HCT116 (cell line): ENCODE measurements around the gene TRIM14. TPM values are rescaled to one million over a fixed set of nuclear protein-coding genes. Genes with fewer than 3 reads are reported as not detected.
"Not testable (repeated sequence)": the region's sequence is repeated elsewhere in the genome, so short reads cannot be mapped to it uniquely, and the experiment has no call there.

Experiments used
- ATAC-seq: fragments of 200-7000 bp; cut with Tn5 transposase; 2 replicates; pipeline ENCODE4 v1.9.1; 2020; ENCODE audit warnings: mild to moderate bottlenecking, moderate library complexity
- BruUV-seq: library from RNA; stranded (reverse); fragments of 400-500 nt; replicated peaks from 2 replicates; lab custom pipeline; 2021; lab: Mats Ljungman, UMichigan
- CTCF ChIA-PET: fragments of 300-600 bp; sonication (Branson Sonifier 250); formaldehyde crosslinking; loops from one replicate; lab custom pipeline; 2021; ENCODE audit warnings: antibody characterized with exemption; lab: Charles Lee
- POLR2A ChIA-PET: fragments of 300-600, 350-600 bp; sonication (Branson Sonifier 250); formaldehyde crosslinking; loops from one replicate; lab custom pipeline; 2021; ENCODE audit warnings: antibody characterized with exemption; lab: Charles Lee
- RAD21 ChIA-PET, 2 experiments: fragments of 300-600 bp; sonication (Branson Sonifier 250); formaldehyde crosslinking; loops; one replicate each; lab custom pipeline; 2023; ENCODE audit warnings: low total read pairs in 2 of 2; ENCODE audit not compliant: uncharacterized antibody in 2 of 2, unreplicated experiment in 2 of 2, low non-redundant PET in 1 of 2; lab: Charles Lee
- DNase-seq: peaks from one replicate; pipeline ENCODE4 v3.0.0-alpha.2; 2010; ENCODE audit warnings: low read depth, low spot score
- H2AFZ ChIP-seq: fragments of 200-600 bp; shearing (Covaris generic), sonication (generic); 2 replicates; pipeline ENCODE4 v1.6.1; 2017; ENCODE audit warnings: low read depth, mixed run types, mixed read lengths, antibody characterized with exemption, low read length; ENCODE audit not compliant: poor library complexity, severe bottlenecking
- H3K27ac ChIP-seq: 2 replicates; pipeline ENCODE4 v1.5.1; 2012; ENCODE audit warnings: low read depth, low read length
- H3K27me3 ChIP-seq: fragments of 200-600 bp; sonication (generic); 2 replicates; pipeline ENCODE4 v1.6.1; 2016; ENCODE audit warnings: mixed run types, low read length, mixed read lengths; ENCODE audit not compliant: insufficient read depth
- H3K36me3 ChIP-seq, 2 experiments: fragments of 200-500 bp in 1 of 2; fragments of 200-600 bp in 1 of 2; sonication (Bioruptor generic) in 1 of 2; sonication (generic) in 1 of 2; 2 replicates each; pipeline versions ENCODE4 v1.5.1 to v1.6.1; 2014 to 2016; ENCODE audit warnings: low read length in 2 of 2, inconsistent platforms in 1 of 2, mixed read lengths in 1 of 2, mixed run types in 1 of 2; ENCODE audit not compliant: insufficient read depth in 2 of 2, control insufficient read depth in 1 of 2
- H3K4me1 ChIP-seq, 2 experiments: fragments of 200-600 bp in 1 of 2; sonication (generic) in 1 of 2; 2 replicates each; pipeline versions ENCODE4 v1.5.1 to v1.6.1; 2012 to 2017; ENCODE audit warnings: low read length in 2 of 2, inconsistent platforms in 1 of 2, mild to moderate bottlenecking in 1 of 2, mixed read lengths in 1 of 2, mixed run types in 1 of 2, moderate library complexity in 1 of 2; ENCODE audit not compliant: insufficient read depth in 2 of 2, control insufficient read depth in 1 of 2
- H3K4me2 ChIP-seq: fragments of 200-600 bp; sonication (generic); 2 replicates; pipeline ENCODE4 v1.6.1; 2017; ENCODE audit warnings: mixed run types, low read length, mixed read lengths
- H3K4me3 ChIP-seq, 2 experiments: fragments of 200-600 bp in 1 of 2; sonication (generic) in 1 of 2; replicated peaks in 1 of 2; 2 replicates each; pipeline ENCODE4 v1.5.1; 2011 to 2016; ENCODE audit warnings: low read length in 2 of 2, control low read depth in 1 of 2, low read depth in 1 of 2, mild to moderate bottlenecking in 1 of 2, mixed read lengths in 1 of 2, mixed run types in 1 of 2
- H3K79me2 ChIP-seq: fragments of 200-600 bp; sonication (generic); 2 replicates; pipeline ENCODE4 v1.6.1; 2017; ENCODE audit warnings: mild to moderate bottlenecking, mixed run types, low read length, moderate library complexity, mixed read lengths; ENCODE audit not compliant: insufficient read depth
- H3K9ac ChIP-seq: fragments of 200-600 bp; sonication (generic); 2 replicates; pipeline ENCODE4 v1.6.1; 2016; ENCODE audit warnings: low read length, mixed read lengths
- H3K9me2 ChIP-seq: fragments of 200-600 bp; sonication (generic), shearing (Covaris generic); 2 replicates; pipeline ENCODE4 v1.6.1; 2017; ENCODE audit warnings: mixed run types, mild to moderate bottlenecking, moderate library complexity; ENCODE audit not compliant: insufficient read depth
- H3K9me3 ChIP-seq, 2 experiments: fragments of 200-500 bp in 1 of 2; fragments of 200-600 bp in 1 of 2; sonication (Bioruptor generic) in 1 of 2; sonication (generic) in 1 of 2; 2 replicates each; pipeline ENCODE4 v1.6.1; 2014 to 2017; ENCODE audit warnings: low read length in 2 of 2, mixed read lengths in 2 of 2, inconsistent platforms in 1 of 2, low read depth in 1 of 2, mild to moderate bottlenecking in 1 of 2, mixed run types in 1 of 2, moderate library complexity in 1 of 2; ENCODE audit not compliant: control insufficient read depth in 1 of 2, insufficient read depth in 1 of 2
- H4K20me1 ChIP-seq: fragments of 200-600 bp; sonication (generic), shearing (Covaris generic); 2 replicates; pipeline ENCODE4 v1.6.1; 2017; ENCODE audit warnings: mixed run types, mild to moderate bottlenecking, moderate library complexity; ENCODE audit not compliant: insufficient read depth
- CBX3 ChIP-seq: IDR thresholded peaks from 2 replicates; pipeline ENCODE4 v1.6.1; 2012; ENCODE audit warnings: low read depth
- CEBPB ChIP-seq: IDR thresholded peaks from 2 replicates; pipeline ENCODE4 v1.6.1; 2012; ENCODE audit warnings: low read depth
- EGR1 ChIP-seq: IDR thresholded peaks from 2 replicates; pipeline ENCODE4 v1.6.1; 2012; ENCODE audit warnings: low read depth
- ELF1 ChIP-seq: IDR thresholded peaks from 2 replicates; pipeline ENCODE4 v1.6.1; 2012; ENCODE audit warnings: low read depth, borderline replicate concordance
- EZH2phosphoT487 ChIP-seq: fragments of 200-600 bp; IDR thresholded peaks from 2 replicates; pipeline ENCODE4 v1.6.1; 2018; ENCODE audit warnings: antibody characterized with exemption, borderline replicate concordance
- FOSL1 ChIP-seq: IDR thresholded peaks from 2 replicates; pipeline ENCODE4 v1.6.1; 2012; ENCODE audit warnings: low read depth
- JUND ChIP-seq: IDR thresholded peaks from 2 replicates; pipeline ENCODE4 v1.6.1; 2012
- POLR2A ChIP-seq: IDR thresholded peaks from 2 replicates; pipeline ENCODE4 v1.7.0; 2011; ENCODE audit warnings: borderline replicate concordance; ENCODE audit not compliant: insufficient read depth, insufficient read length; ENCODE audit errors: extremely low read depth
- POLR2AphosphoS5 ChIP-seq: IDR thresholded peaks from 2 replicates; pipeline ENCODE4 v1.6.1; 2011; ENCODE audit warnings: mild to moderate bottlenecking, low read depth, low read length, moderate library complexity
- RAD21 ChIP-seq: IDR thresholded peaks from 2 replicates; pipeline ENCODE4 v1.6.1; 2012; ENCODE audit warnings: low read depth, mild to moderate bottlenecking
- SIN3A ChIP-seq: IDR thresholded peaks from 2 replicates; pipeline ENCODE4 v1.6.1; 2012; ENCODE audit warnings: low read depth
- SRF ChIP-seq: IDR thresholded peaks from 2 replicates; pipeline ENCODE4 v1.6.1; 2012; ENCODE audit warnings: low read depth
- TCF7L2 ChIP-seq: IDR thresholded peaks from 2 replicates; pipeline ENCODE4 v1.7.0; 2011; ENCODE audit warnings: borderline replicate concordance, inconsistent platforms; ENCODE audit not compliant: insufficient read depth, insufficient read length; ENCODE audit errors: extremely low read depth
- YY1 ChIP-seq: IDR thresholded peaks from 2 replicates; pipeline ENCODE4 v1.6.1; 2011; ENCODE audit warnings: low read length, low read depth, moderate library complexity, mild to moderate bottlenecking; ENCODE audit not compliant: insufficient replicate concordance; ENCODE audit errors: extremely low read depth
- ZFX ChIP-seq: fragments of 450-650 bp; IDR thresholded peaks from 2 replicates; pipeline ENCODE4 v1.6.1; 2017
- ZNF274 ChIP-seq: fragments of 200-500 bp; sonication (Bioruptor generic); IDR thresholded peaks from 2 replicates; pipeline ENCODE4 v1.6.1; 2014; ENCODE audit warnings: mild to moderate bottlenecking, low read depth, low read length, inconsistent platforms
- intact Hi-C: fragments of 100-400 bp; cut with micrococcal nuclease; formaldehyde crosslinking; loops from 2 replicates; pipeline ENCODE4 v1.10.0; 2022
- total RNA-seq: library from RNA; stranded (reverse); gene quantifications from one replicate; pipeline ENCODE4 v1.2.1, GENCODE V29; 2021; ENCODE audit not compliant: unreplicated experiment
- TF ChIP-seq, protein P1 (sequence below): IDR thresholded peaks from 2 replicates; pipeline ENCODE4 v1.6.1; 2011; ENCODE audit warnings: mild to moderate bottlenecking, low read length, moderate library complexity; ENCODE audit not compliant: insufficient replicate concordance; ENCODE audit errors: extremely low read depth
- TF ChIP-seq, protein P2 (sequence below): IDR thresholded peaks from 2 replicates; pipeline ENCODE4 v1.6.1; 2012
- TF ChIP-seq, protein P3 (sequence below): IDR thresholded peaks from 2 replicates; pipeline ENCODE4 v1.6.1; 2012; ENCODE audit warnings: low read depth

Gene TRIM14
- total RNA-seq, 1 experiment from 2014 or later = 24.4 TPM

DNA sequence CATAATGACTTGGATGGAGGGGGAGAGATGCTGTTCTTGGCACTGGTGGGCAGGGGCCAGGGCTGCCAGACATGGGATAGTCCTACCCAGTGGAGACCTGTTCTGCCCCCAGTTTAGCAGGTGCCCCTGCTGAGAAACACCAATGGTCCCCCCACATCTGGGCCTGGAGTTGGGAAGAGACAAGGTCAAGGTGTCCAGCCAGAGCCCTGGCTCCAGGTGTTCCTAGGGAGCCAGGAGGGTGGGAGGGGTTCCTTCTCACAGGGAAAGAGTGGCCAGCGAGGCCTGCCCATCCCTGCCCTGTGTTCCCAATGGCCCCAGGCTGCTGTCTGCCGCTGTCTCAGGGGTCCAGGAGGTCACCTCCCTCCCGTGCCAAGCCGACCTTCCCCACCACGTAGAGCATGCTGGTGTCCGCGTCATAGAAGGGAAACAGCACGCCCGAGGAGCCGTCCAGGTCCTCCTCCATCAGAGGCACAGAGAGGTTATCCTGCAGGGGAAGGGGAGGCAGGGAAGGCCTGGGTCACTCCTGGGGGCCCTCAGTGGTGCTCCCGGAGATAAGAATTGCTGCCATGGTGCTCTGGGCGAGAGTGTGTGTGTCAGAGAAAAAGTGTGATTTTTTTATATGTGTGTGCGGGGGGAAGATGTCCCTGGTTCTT lies 11.7 kb upstream of the TRIM14 start:
- Histone ChIP-seq H3K9me2 (no peaks in the 10 kb centered on the region), H3K4me3 (no peak overlapping the region), H3K4me1 (no peaks in the 10 kb centered on the region), H3K27me3 (no peaks in the 10 kb centered on the region), H4K20me1 (no peaks in the 10 kb centered on the region), H3K9ac (no peak overlapping the region), H3K4me2 (no peak overlapping the region), H3K79me2 (no peaks in the 10 kb centered on the region), H3K9me3 (no peaks in the 10 kb centered on the region), H3K27ac (no peak overlapping the region), H2AFZ (no peak overlapping the region), H3K36me3 (no peaks in the 10 kb centered on the region)
- intact Hi-C loops = no loop called here
- DNase-seq (no peak), ATAC-seq (no peak)
- ChIA-PET POLR2A (no interaction called here), RAD21 (no interaction called here), CTCF (no interaction called here)
- TF ChIP-seq ZFX = no peak
- no peak for TF ChIP-seq ZNF274
- TF ChIP-seq EZH2phosphoT487 = no peak
- no peak for TF ChIP-seq POLR2AphosphoS5
- no peak for TF ChIP-seq JUND
- TF ChIP-seq, protein P1, sequence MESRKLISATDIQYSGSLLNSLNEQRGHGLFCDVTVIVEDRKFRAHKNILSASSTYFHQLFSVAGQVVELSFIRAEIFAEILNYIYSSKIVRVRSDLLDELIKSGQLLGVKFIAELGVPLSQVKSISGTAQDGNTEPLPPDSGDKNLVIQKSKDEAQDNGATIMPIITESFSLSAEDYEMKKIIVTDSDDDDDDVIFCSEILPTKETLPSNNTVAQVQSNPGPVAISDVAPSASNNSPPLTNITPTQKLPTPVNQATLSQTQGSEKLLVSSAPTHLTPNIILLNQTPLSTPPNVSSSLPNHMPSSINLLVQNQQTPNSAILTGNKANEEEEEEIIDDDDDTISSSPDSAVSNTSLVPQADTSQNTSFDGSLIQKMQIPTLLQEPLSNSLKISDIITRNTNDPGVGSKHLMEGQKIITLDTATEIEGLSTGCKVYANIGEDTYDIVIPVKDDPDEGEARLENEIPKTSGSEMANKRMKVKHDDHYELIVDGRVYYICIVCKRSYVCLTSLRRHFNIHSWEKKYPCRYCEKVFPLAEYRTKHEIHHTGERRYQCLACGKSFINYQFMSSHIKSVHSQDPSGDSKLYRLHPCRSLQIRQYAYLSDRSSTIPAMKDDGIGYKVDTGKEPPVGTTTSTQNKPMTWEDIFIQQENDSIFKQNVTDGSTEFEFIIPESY = no peak
- TF ChIP-seq POLR2A = no peak
- TF ChIP-seq SIN3A = no peak
- TF ChIP-seq ELF1 = no peak
- no peak for TF ChIP-seq YY1
- TF ChIP-seq SRF = no peak
- TF ChIP-seq CBX3 = no peak
- TF ChIP-seq TCF7L2 = no peak
- no peak for TF ChIP-seq CEBPB
- TF ChIP-seq, protein P2, sequence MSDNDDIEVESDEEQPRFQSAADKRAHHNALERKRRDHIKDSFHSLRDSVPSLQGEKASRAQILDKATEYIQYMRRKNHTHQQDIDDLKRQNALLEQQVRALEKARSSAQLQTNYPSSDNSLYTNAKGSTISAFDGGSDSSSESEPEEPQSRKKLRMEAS = no peak
- TF ChIP-seq, protein P3, sequence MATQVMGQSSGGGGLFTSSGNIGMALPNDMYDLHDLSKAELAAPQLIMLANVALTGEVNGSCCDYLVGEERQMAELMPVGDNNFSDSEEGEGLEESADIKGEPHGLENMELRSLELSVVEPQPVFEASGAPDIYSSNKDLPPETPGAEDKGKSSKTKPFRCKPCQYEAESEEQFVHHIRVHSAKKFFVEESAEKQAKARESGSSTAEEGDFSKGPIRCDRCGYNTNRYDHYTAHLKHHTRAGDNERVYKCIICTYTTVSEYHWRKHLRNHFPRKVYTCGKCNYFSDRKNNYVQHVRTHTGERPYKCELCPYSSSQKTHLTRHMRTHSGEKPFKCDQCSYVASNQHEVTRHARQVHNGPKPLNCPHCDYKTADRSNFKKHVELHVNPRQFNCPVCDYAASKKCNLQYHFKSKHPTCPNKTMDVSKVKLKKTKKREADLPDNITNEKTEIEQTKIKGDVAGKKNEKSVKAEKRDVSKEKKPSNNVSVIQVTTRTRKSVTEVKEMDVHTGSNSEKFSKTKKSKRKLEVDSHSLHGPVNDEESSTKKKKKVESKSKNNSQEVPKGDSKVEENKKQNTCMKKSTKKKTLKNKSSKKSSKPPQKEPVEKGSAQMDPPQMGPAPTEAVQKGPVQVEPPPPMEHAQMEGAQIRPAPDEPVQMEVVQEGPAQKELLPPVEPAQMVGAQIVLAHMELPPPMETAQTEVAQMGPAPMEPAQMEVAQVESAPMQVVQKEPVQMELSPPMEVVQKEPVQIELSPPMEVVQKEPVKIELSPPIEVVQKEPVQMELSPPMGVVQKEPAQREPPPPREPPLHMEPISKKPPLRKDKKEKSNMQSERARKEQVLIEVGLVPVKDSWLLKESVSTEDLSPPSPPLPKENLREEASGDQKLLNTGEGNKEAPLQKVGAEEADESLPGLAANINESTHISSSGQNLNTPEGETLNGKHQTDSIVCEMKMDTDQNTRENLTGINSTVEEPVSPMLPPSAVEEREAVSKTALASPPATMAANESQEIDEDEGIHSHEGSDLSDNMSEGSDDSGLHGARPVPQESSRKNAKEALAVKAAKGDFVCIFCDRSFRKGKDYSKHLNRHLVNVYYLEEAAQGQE = no peak
- TF ChIP-seq RAD21 = no peak
- TF ChIP-seq EGR1 = no peak
- no peak for TF ChIP-seq FOSL1
- BruUV-seq = no TSS peak

DNA sequence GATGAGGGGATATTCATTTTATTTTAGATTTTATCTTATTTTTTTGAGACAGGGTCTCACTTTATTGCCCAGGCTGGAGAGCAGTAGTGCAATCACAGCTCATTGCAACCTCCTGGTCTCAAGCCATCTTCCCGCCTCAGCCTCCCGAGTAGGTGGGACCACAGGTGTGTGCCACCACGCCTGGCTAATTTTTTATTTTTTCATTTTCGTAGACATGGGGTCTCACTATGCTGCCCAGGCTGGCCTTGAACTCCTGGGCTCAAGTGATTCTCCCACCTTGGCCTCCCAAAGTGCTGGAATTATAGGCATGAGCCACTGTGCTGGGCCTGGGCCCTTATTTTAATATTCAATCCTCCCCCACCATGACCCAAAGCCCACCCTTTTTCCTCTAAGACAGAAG lies 11.0 kb upstream of the TRIM14 start:
- DNase-seq, H3K4me3 ChIP-seq, POLR2A ChIA-PET, intact Hi-C loops, H3K4me2 ChIP-seq, H4K20me1 ChIP-seq, H3K27ac ChIP-seq, H3K9me3 ChIP-seq, BruUV-seq, H3K27me3 ChIP-seq, H2AFZ ChIP-seq, H3K4me1 ChIP-seq, H3K9ac ChIP-seq, H3K79me2 ChIP-seq, H3K36me3 ChIP-seq, RAD21 ChIA-PET, ATAC-seq, CTCF ChIA-PET, H3K9me2 ChIP-seq: not testable (repeated sequence)
